Heart left ventricle (tissue), 16 donors: ENCODE data around the gene TM4SF5. TPM values are rescaled to one million over a fixed set of nuclear protein-coding genes. Genes with fewer than 3 reads are reported as not detected.

Experiments used
- ATAC-seq, 4 donors: fragments of 200-7000 bp; cut with Tn5 transposase; one replicate each; pipeline ENCODE4 v1.9.1; 2020 to 2022; ENCODE audit warnings: moderate library complexity in 4 of 4, mild to moderate bottlenecking in 3 of 4, moderate number of reproducible peaks in 1 of 4
- DNase-seq, 5 donors: peaks; one replicate each; pipeline ENCODE4 v3.0.0-alpha.2; 2020
- H3K27ac ChIP-seq, 12 donors: fragments of 200-600 bp; sonication (generic) in 4 of 12; one replicate each; pipeline versions ENCODE4 v1.5.0 to v1.8.0; 2016 to 2022; ENCODE audit warnings: mild to moderate bottlenecking in 2 of 12
- H3K27me3 ChIP-seq, 9 donors: fragments of 200-600 bp; sonication (generic) in 2 of 9; one replicate each; pipeline versions ENCODE4 v1.5.1 to v1.8.0; 2016 to 2022; ENCODE audit warnings: mild to moderate bottlenecking in 3 of 9
- H3K36me3 ChIP-seq, 9 donors: fragments of 200-600 bp; sonication (generic) in 2 of 9; one replicate each; pipeline versions ENCODE4 v1.5.0 to v1.8.0; 2018 to 2022; ENCODE audit warnings: mild to moderate bottlenecking in 2 of 9
- H3K4me1 ChIP-seq, 12 donors: fragments of 200-600 bp; sonication (generic) in 4 of 12; one replicate each; pipeline versions ENCODE4 v1.5.0 to v1.8.0; 2016 to 2022; ENCODE audit warnings: mild to moderate bottlenecking in 3 of 12
- H3K4me3 ChIP-seq, 12 donors: fragments of 200-600 bp; sonication (generic) in 4 of 12; one replicate each; pipeline versions ENCODE4 v1.5.0 to v1.8.0; 2017 to 2022; ENCODE audit warnings: mild to moderate bottlenecking in 9 of 12, moderate library complexity in 4 of 12
- H3K9me3 ChIP-seq, 12 donors: fragments of 200-600 bp; sonication (generic) in 4 of 12; one replicate each; pipeline versions ENCODE4 v1.5.0 to v1.8.0; 2016 to 2022; ENCODE audit warnings: mild to moderate bottlenecking in 1 of 12
- POLR2A ChIP-seq, 2 donors: fragments of 450-650 bp; IDR thresholded peaks; one replicate each; pipeline ENCODE4 v1.6.1; 2017; ENCODE audit warnings: antibody characterized with exemption in 2 of 2, mild to moderate bottlenecking in 2 of 2, moderate library complexity in 2 of 2
- WGBS, 4 donors: extraction: QIAGEN DNeasy Blood & Tissue Kit in 2 of 4; methylation state at CpG; one replicate each; pipeline versions ENCODE4 v1.1.5 to v1.1.7; 2013 to 2018; 5-methylcytosine and 5-hydroxymethylcytosine counted together
- intact Hi-C, 10 donors: fragments of 100-400 bp; cut with DNase I; formaldehyde crosslinking; loops; one replicate each; pipeline versions ENCODE4 v1.11.1 to v1.14.2; 2022
- polyA plus RNA-seq, 2 donors: library from polyadenylated mRNA; stranded (reverse); fragments of 200-250 nt; gene quantifications; one replicate each; pipeline ENCODE4 v1.2.3, GENCODE V29; 2013
- total RNA-seq, 9 donors: library from RNA; depleted of rRNA in 2 of 9; stranded (reverse); fragments of >200 nt in 2 of 9; fragmentation: NEBNext Ultra II Directional in 3 of 9; extraction: Animal tissue kit (Norgen Biotek cat#: 25700) in 3 of 9; gene quantifications; one replicate each; pipeline versions ENCODE4 v1.1.0 to v1.2.4, GENCODE V29; 2016 to 2023
- TF ChIP-seq, protein P1 (sequence below), 12 donors: fragments of 200-600 bp; sonication (generic) in 4 of 12; IDR thresholded peaks; one replicate each; pipeline versions ENCODE4 v1.5.0 to v1.8.0; 2018 to 2022; ENCODE audit warnings: antibody characterized with exemption in 12 of 12, mild to moderate bottlenecking in 5 of 12
- donor health status: ischemic (EF 13 %, LVEDD 7.1; RV severe dilation, severe dysfunction).
- donor health status: healthy with polysubstance abuse.
- donor health status: DM: no; HTN: yes; CAD: no.
- donor health status: DM: no; HTN: no; CAD: no.
- donor health status: ischemic (EF 25% LVEDD 6.9; RV normal size, moderate dysfunction).
- donor health status: ischemic (EF 25% LVEDD 5.7; RV mildly dilated, moderate dysfunction).
- donor health status: healthy.
- donor health status: DM: yes; HTN: yes; CAD: no.
- donor health status: ischemic (EF 35%, LVEDD 5.7; RV mildly dilated, moderate dysfunction).
- donor health status: nonischemic (EF 11% LVEDD 7.7; RV severe dilation, severe dysfunction).
- donor health status: DM: yes; HTN: yes; CAD: no.
- donor health status: PGD.
- donor health status: ischemic (EF 29% LVEDD 5.4; RV normal size, mild dysfunction).
- donor health status: nonischemic (EF 23%, LVEDD 6.1; RV moderate dilation, normal function).

Gene TM4SF5
- total and polyA plus RNA-seq, 11 donors, result not detected

DNA sequence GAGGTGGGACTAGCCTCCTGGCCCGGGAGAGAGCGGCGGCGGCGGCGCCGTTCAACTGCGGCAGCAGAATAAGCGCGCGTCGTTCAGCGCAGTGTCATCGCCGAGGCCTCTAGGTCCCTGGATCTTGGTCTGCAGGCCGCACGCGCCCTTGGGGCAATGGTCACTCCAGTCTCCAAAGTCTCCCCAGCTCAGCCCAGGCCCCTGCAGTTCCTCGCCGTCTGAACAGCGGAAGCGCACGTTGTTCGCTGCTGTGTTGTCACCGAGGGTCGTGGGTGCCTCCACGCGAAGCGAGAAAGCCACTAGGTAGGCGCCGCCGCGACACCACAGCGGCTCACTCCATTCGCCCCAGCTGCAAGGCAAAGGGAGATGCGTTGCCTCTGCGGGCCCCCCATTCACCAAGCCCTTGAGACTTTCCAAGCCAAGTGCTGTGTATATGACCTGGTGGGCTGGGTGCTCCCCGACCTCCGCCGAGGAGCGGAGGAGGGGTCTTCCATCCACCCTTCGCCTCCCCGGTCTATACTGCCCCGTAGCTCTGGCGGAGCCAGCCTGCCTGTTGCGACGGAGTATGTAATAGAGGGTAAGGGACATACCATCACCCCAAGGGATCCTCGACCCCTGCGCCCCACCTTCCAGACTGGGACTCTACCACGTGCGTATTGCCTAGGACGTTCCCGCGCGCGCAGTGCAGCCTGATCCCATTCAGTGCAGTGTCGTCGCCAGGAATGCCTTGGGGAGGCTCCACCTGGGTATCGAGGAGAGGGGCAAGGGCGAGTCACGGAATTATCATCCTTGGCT, 13.8 kb downstream of the TM4SF5 start:
- Histone ChIP-seq H3K4me1 (peaks cover 0 to 46% (median 37%) of the 10 kb centered on the region in 12 donors), H3K4me3 (peak overlapping the region in 11 of 12 donors; percentile 14 to 48 (median 40)), H3K9me3 (no peaks in the 10 kb centered on the region), H3K27me3 (peaks cover 0 to 56% (median 35%) of the 10 kb centered on the region in 9 donors), H3K36me3 (no peaks in the 10 kb centered on the region), H3K27ac (peak overlapping the region in 1 of 12 donors; percentile 31)
- intact Hi-C loops, result loop anchor here in 7 of 10 donors (2.0 to 10.0 kb wide), 6 partner anchors 51 to 103 kb away; partner anchors contain the start of genes MED11 (in 6 of the 7), ARRB2 (in 2 of the 7), CXCL16 (in 1 of the 7) and ZMYND15 (in 1 of the 7)
- ATAC-seq, result no peak
- no peak for TF ChIP-seq POLR2A (IDR thresholded peaks at IDR 0.05)
- TF ChIP-seq, protein P1, sequence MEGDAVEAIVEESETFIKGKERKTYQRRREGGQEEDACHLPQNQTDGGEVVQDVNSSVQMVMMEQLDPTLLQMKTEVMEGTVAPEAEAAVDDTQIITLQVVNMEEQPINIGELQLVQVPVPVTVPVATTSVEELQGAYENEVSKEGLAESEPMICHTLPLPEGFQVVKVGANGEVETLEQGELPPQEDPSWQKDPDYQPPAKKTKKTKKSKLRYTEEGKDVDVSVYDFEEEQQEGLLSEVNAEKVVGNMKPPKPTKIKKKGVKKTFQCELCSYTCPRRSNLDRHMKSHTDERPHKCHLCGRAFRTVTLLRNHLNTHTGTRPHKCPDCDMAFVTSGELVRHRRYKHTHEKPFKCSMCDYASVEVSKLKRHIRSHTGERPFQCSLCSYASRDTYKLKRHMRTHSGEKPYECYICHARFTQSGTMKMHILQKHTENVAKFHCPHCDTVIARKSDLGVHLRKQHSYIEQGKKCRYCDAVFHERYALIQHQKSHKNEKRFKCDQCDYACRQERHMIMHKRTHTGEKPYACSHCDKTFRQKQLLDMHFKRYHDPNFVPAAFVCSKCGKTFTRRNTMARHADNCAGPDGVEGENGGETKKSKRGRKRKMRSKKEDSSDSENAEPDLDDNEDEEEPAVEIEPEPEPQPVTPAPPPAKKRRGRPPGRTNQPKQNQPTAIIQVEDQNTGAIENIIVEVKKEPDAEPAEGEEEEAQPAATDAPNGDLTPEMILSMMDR (IDR thresholded peaks at IDR 0.05), result no peak
- WGBS, 4 donors, result 9 to 34% (median 13%) methylated on average over 35 to 61 of the region's 61 CpGs
- DNase-seq, result no peak

GRCh38 chr17:4786106-4786511, 14.4 kb downstream of the TM4SF5 start, which contains the start of gene VMO1:
VMO1 (minus strand) TSS chr17:4786364; CDS start chr17:4786352, 12 bp downstream.
- WGBS, 4 donors, result 0 to 19% (median 3%) methylated on average over 5 to 24 of the region's 24 CpGs
- no peak for TF ChIP-seq POLR2A (IDR thresholded peaks at IDR 0.05)
- TF ChIP-seq, protein P1 (IDR thresholded peaks at IDR 0.05), result no peak
- ATAC-seq, result peak in 1 of 4 donors; percentile 33
- H3K27ac ChIP-seq, result peak within 1 kb of the TSS in 3 of 12 donors; percentile 22 to 47 (median 31)
- H3K4me3 ChIP-seq, result peak within 1 kb of the TSS in 11 of 12 donors; percentile 14 to 48 (median 40)
- peak in 3 of 5 donors; percentile 28 to 71 (median 40) for DNase-seq
- H3K27me3 ChIP-seq, result peaks cover 0 to 53% (median 30%) of the 10 kb centered on the region in 9 donors
- intact Hi-C loops, result loop anchor here in 7 of 10 donors (2.0 to 10.0 kb wide), 6 partner anchors 51 to 103 kb away; partner anchors contain the start of genes MED11 (in 6 of the 7), ARRB2 (in 2 of the 7), CXCL16 (in 1 of the 7) and ZMYND15 (in 1 of the 7)
- H3K36me3 ChIP-seq, result no peaks in the 10 kb centered on the region
- no peaks in the 10 kb centered on the region for H3K9me3 ChIP-seq
- peaks cover 0 to 50% (median 37%) of the 10 kb centered on the region in 12 donors for H3K4me1 ChIP-seq

- peak overlapping the region in 3 of 12 donors; percentile 22 to 47 (median 31) for H3K27ac ChIP-seq
- peak overlapping the region in 10 of 12 donors; percentile 14 to 48 (median 41) for H3K4me3 ChIP-seq
- no peak for ATAC-seq
- peaks cover 0 to 50% (median 30%) of the 10 kb centered on the region in 9 donors for H3K27me3 ChIP-seq
- peak in 1 of 5 donors; percentile 33 for DNase-seq
- intact Hi-C loops, result loop anchor here in 7 of 10 donors (2.0 to 10.0 kb wide), 6 partner anchors 51 to 102 kb away; partner anchors contain the start of genes MED11 (in 6 of the 7), ARRB2 (in 2 of the 7), CXCL16 (in 1 of the 7) and ZMYND15 (in 1 of the 7)
- no peaks in the 10 kb centered on the region for H3K9me3 ChIP-seq
- H3K4me1 ChIP-seq, result peaks cover 0 to 50% (median 37%) of the 10 kb centered on the region in 12 donors
- WGBS, 4 donors, result 5 to 11% (median 6%) methylated on average over 6 of the region's 6 CpGs
- no peak for TF ChIP-seq POLR2A (IDR thresholded peaks at IDR 0.05)
- TF ChIP-seq, protein P1 (IDR thresholded peaks at IDR 0.05), result no peak
- H3K36me3 ChIP-seq, result no peaks in the 10 kb centered on the region
These were observed 14.8 kb downstream of the TM4SF5 start for GRCh38 chr17:4786516-4786915.
